Measurements from ENCODE around the gene TMPRSS6. TPM values are rescaled to one million over a fixed set of nuclear protein-coding genes. Genes with fewer than 3 reads are reported as not detected.

The TMPRSS6 gene
- total RNA-seq, 1 experiment from 2014 or later, result not detected

GRCh38 chr22:37120569-37121340, 11.2 kb upstream of the TMPRSS6 start:
- ChIA-PET POLR2A (no interaction called here), CTCF (interaction anchor here (0.6 to 1.2 kb wide), 4 partner anchors 77 to 1882 kb away, joined by 3 to 4 read pairs (median 3); no protein-coding TSS in a partner anchor)
- no peaks in the 10 kb centered on the region for H3K36me3 Mint-ChIP-seq (ENCODE audit: insufficient read depth, unreplicated experiment)
- peaks cover 16% of the 10 kb centered on the region for H3K4me1 Mint-ChIP-seq (ENCODE audit: insufficient read depth, unreplicated experiment)
- intact Hi-C loops (cut with micrococcal nuclease), result no loop called here
- no peak for DNase-seq (ENCODE audit: unreplicated experiment)
- no peak overlapping the region for H3K27ac Mint-ChIP-seq (ENCODE audit: low read depth, unreplicated experiment)
- no peak overlapping the region for H3K4me3 Mint-ChIP-seq (ENCODE audit: unreplicated experiment)
- no peaks in the 10 kb centered on the region for H3K9me3 Mint-ChIP-seq (ENCODE audit: unreplicated experiment)
- BruUV-seq (replicated peaks), result no TSS peak
- no peak for TF ChIP-seq CTCF (IDR thresholded peaks at IDR 0.05; ENCODE audit: unreplicated experiment)
- peaks cover 10% of the 10 kb centered on the region for H3K27me3 Mint-ChIP-seq (ENCODE audit: insufficient read depth, unreplicated experiment)

GRCh38 chr22:37119872-37120271, 10.4 kb upstream of the TMPRSS6 start:
- H3K27me3 Mint-ChIP-seq (ENCODE audit: insufficient read depth, unreplicated experiment), result peaks cover 13% of the 10 kb centered on the region
- H3K36me3 Mint-ChIP-seq (ENCODE audit: insufficient read depth, unreplicated experiment), result no peaks in the 10 kb centered on the region
- no peaks in the 10 kb centered on the region for H3K9me3 Mint-ChIP-seq (ENCODE audit: unreplicated experiment)
- H3K4me1 Mint-ChIP-seq (ENCODE audit: insufficient read depth, unreplicated experiment), result peaks cover 16% of the 10 kb centered on the region
- H3K27ac Mint-ChIP-seq (ENCODE audit: low read depth, unreplicated experiment), result no peak overlapping the region
- ChIA-PET CTCF (interaction anchor here (0.6 to 1.2 kb wide), 2 partner anchors 76 to 1883 kb away, joined by 3 to 4 read pairs; no protein-coding TSS in a partner anchor), POLR2A (no interaction called here)
- BruUV-seq (replicated peaks), result no TSS peak
- DNase-seq (ENCODE audit: unreplicated experiment), result no peak
- TF ChIP-seq CTCF (IDR thresholded peaks at IDR 0.05; ENCODE audit: unreplicated experiment), result no peak
- no peak overlapping the region for H3K4me3 Mint-ChIP-seq (ENCODE audit: unreplicated experiment)
- intact Hi-C loops (cut with micrococcal nuclease), result no loop called here

DNA sequence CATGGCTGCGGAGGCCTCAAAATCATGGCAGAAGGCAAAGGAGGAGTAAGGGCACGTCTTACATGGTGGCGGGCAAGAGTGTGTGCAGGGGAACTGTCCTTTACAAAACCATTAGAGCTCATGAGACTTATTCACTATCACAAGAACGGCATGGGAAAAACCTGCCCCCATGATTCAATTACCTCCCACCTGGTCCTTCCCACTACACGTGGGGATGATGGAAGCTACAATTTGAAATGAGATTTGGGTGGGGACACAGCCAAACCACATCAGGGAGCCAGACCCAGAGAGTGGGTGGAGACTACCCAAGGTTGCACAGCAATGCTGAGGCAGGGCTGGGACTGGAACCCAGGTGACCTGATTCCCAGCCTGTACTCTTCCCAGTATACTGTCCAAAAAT, 8.6 kb upstream of the TMPRSS6 start:
- H3K27ac Mint-ChIP-seq (ENCODE audit: low read depth, unreplicated experiment), result no peak overlapping the region

More for the DNA sequence above, 8.6 kb upstream of the TMPRSS6 start:
- no peaks in the 10 kb centered on the region for H3K36me3 Mint-ChIP-seq (ENCODE audit: insufficient read depth, unreplicated experiment)
- no peak for DNase-seq (ENCODE audit: unreplicated experiment)
- intact Hi-C loops (cut with micrococcal nuclease), result no loop called here
- BruUV-seq (replicated peaks), result no TSS peak
- no peak overlapping the region for H3K4me3 Mint-ChIP-seq (ENCODE audit: unreplicated experiment)
- CTCF ChIA-PET, result no interaction called here
- peaks cover 15% of the 10 kb centered on the region for H3K4me1 Mint-ChIP-seq (ENCODE audit: insufficient read depth, unreplicated experiment)
- POLR2A ChIA-PET, result interaction anchor here (0.6 kb wide), 1 partner anchor 81 kb away, joined by 3 read pairs; no protein-coding TSS in a partner anchor
- TF ChIP-seq CTCF (IDR thresholded peaks at IDR 0.05; ENCODE audit: unreplicated experiment), result no peak
- no peaks in the 10 kb centered on the region for H3K9me3 Mint-ChIP-seq (ENCODE audit: unreplicated experiment)
- peaks cover 13% of the 10 kb centered on the region for H3K27me3 Mint-ChIP-seq (ENCODE audit: insufficient read depth, unreplicated experiment)

Measured in MCF 10A (cell line).